A673 (cell line): Measurements from ENCODE around the gene FSTL1.

Experiments
- EZH2 ChIP-seq: fragments of 200-600 bp; sonication (generic); IDR thresholded peaks from 2 replicates; pipeline ENCODE4 v1.6.1; 2017; ENCODE audit warnings: borderline replicate concordance, low read depth, mild to moderate bottlenecking, mixed read lengths, antibody characterized with exemption, low read length; ENCODE audit not compliant: poor library complexity, severe bottlenecking
- TF ChIP-seq, protein P1 (sequence below): fragments of 300-800, 200-600 bp; sonication (generic); conservative IDR thresholded peaks from 2 replicates; pipeline ENCODE4 v1.5.1; 2017; ENCODE audit warnings: low read depth, mild to moderate bottlenecking, antibody characterized with exemption, low read length, moderate library complexity, mixed read lengths

DNA sequence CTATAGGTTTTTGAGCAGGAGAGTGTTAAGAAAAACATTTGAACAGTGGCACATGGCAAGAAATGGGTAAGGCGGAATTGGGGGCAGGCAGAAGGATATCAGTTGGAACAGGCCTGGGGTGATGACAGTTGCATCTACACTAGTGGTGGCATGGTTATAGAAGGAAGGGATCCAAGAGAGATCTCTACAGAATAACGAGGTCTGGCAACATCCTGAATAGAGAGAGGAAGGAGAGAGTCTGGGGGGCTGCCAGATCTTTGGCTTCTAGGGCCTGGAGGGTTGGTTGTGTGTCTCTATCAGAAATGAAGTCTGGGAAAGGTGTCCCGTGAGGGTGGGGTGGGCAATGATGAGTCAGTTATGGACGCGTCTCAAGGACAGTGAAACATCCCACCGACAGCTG, 26.3 kb downstream of the FSTL1 start:
- TF ChIP-seq, protein P1, sequence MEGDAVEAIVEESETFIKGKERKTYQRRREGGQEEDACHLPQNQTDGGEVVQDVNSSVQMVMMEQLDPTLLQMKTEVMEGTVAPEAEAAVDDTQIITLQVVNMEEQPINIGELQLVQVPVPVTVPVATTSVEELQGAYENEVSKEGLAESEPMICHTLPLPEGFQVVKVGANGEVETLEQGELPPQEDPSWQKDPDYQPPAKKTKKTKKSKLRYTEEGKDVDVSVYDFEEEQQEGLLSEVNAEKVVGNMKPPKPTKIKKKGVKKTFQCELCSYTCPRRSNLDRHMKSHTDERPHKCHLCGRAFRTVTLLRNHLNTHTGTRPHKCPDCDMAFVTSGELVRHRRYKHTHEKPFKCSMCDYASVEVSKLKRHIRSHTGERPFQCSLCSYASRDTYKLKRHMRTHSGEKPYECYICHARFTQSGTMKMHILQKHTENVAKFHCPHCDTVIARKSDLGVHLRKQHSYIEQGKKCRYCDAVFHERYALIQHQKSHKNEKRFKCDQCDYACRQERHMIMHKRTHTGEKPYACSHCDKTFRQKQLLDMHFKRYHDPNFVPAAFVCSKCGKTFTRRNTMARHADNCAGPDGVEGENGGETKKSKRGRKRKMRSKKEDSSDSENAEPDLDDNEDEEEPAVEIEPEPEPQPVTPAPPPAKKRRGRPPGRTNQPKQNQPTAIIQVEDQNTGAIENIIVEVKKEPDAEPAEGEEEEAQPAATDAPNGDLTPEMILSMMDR: no peak
- no peak for TF ChIP-seq EZH2
